ENCODE results near the gene OR8G5.

The OR8G5 gene

GRCh38 chr11:124294687-124295086 lies 38.5 kb downstream of the OR8G5 start:
- no peak for DNase-seq

GRCh38 chr11:124296016-124296415 lies 39.8 kb downstream of the OR8G5 start:
- DNase-seq: no peak

GRCh38 chr11:124297921-124298320 lies 41.7 kb downstream of the OR8G5 start:
- no peak for DNase-seq

- DNase-seq: no peak
These were observed 45.4 kb downstream of the OR8G5 start for GRCh38 chr11:124301548-124301947.

- no peak for DNase-seq
These were observed 46.4 kb downstream of the OR8G5 start for GRCh38 chr11:124302347-124303125.

GRCh38 chr11:124307093-124307492 lies 50.9 kb downstream of the OR8G5 start:
- no peak for DNase-seq

GRCh38 chr11:124310721-124311120 lies 54.5 kb downstream of the OR8G5 start:
- no peak for DNase-seq

GRCh38 chr11:124311269-124311668 lies 55.1 kb downstream of the OR8G5 start:
- DNase-seq: no peak

- no peak for DNase-seq
These were observed 55.5 kb downstream of the OR8G5 start for GRCh38 chr11:124311670-124312069.

GRCh38 chr11:124313131-124313530 lies 57.0 kb downstream of the OR8G5 start:
- DNase-seq: no peak

GRCh38 chr11:124313849-124314248 lies 57.7 kb downstream of the OR8G5 start, which contains the start of gene OR8D1:
Gene OR8D1 (minus strand): TSS chr11:124313949. CDS start chr11:124310766, 3,183 bp downstream.
- DNase-seq: no peak

- no peak for DNase-seq
These were observed 58.9 kb downstream of the OR8G5 start for GRCh38 chr11:124315052-124315451.
